ENCODE results near the gene GLIS2.
"Not testable (repeated sequence)": the region's sequence is repeated elsewhere in the genome, so short reads cannot be mapped to it uniquely, and the experiment has no call there.

Gene GLIS2

GRCh38 chr16:4321286-4322120 is 5.6 kb downstream of the GLIS2 start:
- no peak for DNase-seq

- no peak for DNase-seq
Observed at GRCh38 chr16:4322121-4323052, 6.5 kb downstream of the GLIS2 start.

- DNase-seq: no peak
Observed at GRCh38 chr16:4323071-4323844, 7.4 kb downstream of the GLIS2 start.

- DNase-seq: no peak
Observed at GRCh38 chr16:4323845-4324488, 8.1 kb downstream of the GLIS2 start.

GRCh38 chr16:4324492-4325252 is 8.8 kb downstream of the GLIS2 start:
- DNase-seq: no peak

GRCh38 chr16:4325253-4325758 is 9.4 kb downstream of the GLIS2 start:
- DNase-seq: no peak

- no peak for DNase-seq
Observed at GRCh38 chr16:4327386-4328045, 11.6 kb downstream of the GLIS2 start.

- no peak for DNase-seq
Observed at GRCh38 chr16:4328046-4328781, 12.3 kb downstream of the GLIS2 start.

- DNase-seq: no peak
Observed at GRCh38 chr16:4328782-4329775, 13.2 kb downstream of the GLIS2 start.

- DNase-seq: no peak
Observed at GRCh38 chr16:4330277-4330874, 14.5 kb downstream of the GLIS2 start.

GRCh38 chr16:4332083-4332482 is 16.2 kb downstream of the GLIS2 start:
- DNase-seq: no peak

- DNase-seq: no peak
Observed at GRCh38 chr16:4332623-4333307, 16.9 kb downstream of the GLIS2 start.

- DNase-seq: no peak
Observed at GRCh38 chr16:4333308-4333638, 17.4 kb downstream of the GLIS2 start.

GRCh38 chr16:4333714-4334113 is 17.8 kb downstream of the GLIS2 start:
- DNase-seq: not testable (repeated sequence)

- DNase-seq: no peak
Observed at GRCh38 chr16:4334724-4335495, 19.0 kb downstream of the GLIS2 start.

- DNase-seq: no peak
Observed at GRCh38 chr16:4336701-4337539, 21.1 kb downstream of the GLIS2 start.

Data from NCI-H510A (cell line).